K562 (cell line): ENCODE measurements around the gene PHF20. TPM values are rescaled to one million over a fixed set of nuclear protein-coding genes. Genes with fewer than 3 reads are reported as not detected.
A peak's percentile ranks its signal among the peaks of the same experiment; 100 is the strongest.

Source experiments
- CEBPG ChIP-seq, 3 experiments: fragments of 200-800 bp in 1 of 3; sonication (Bioruptor generic) in 1 of 3; sonication (generic) in 1 of 3; formaldehyde crosslinking in 1 of 3; IDR thresholded peaks in 2 of 3; conservative IDR thresholded peaks in 1 of 3; 2 replicates each; pipeline versions ENCODE4 v1.6.1 to v1.8.0; 2016 to 2022; ENCODE audit warnings: missing compliant biosample characterization in 2 of 3, missing genetic modification characterization in 2 of 3, mild to moderate bottlenecking in 1 of 3, missing genetic modification reagents in 1 of 3
- FOXA1 ChIP-seq: fragments of 450-650 bp; IDR thresholded peaks from 2 replicates; pipeline ENCODE4 v1.6.1; 2016; ENCODE audit warnings: mild to moderate bottlenecking, borderline replicate concordance
- MXI1 ChIP-seq: IDR thresholded peaks from 2 replicates; pipeline ENCODE4 v1.6.1; 2011; ENCODE audit warnings: low read depth, mild to moderate bottlenecking, improper control_type of control experiment, low read length
- NCOA1 ChIP-seq: fragments of 450-650 bp; IDR thresholded peaks from 2 replicates; pipeline ENCODE4 v1.6.1; 2016; ENCODE audit warnings: low read depth
- NCOA6 ChIP-seq: fragments of 450-650 bp; IDR thresholded peaks from 2 replicates; pipeline ENCODE4 v1.6.1; 2017; ENCODE audit warnings: mild to moderate bottlenecking
- NFE2 ChIP-seq: IDR thresholded peaks from 2 replicates; pipeline ENCODE4 v1.6.1; 2014; ENCODE audit warnings: antibody characterized with exemption, low read depth
- NONO ChIP-seq, 2 experiments: fragments of 200-400 bp in 1 of 2; fragments of 450-650 bp in 1 of 2; formaldehyde crosslinking in 1 of 2; IDR thresholded peaks; 2 replicates each; pipeline ENCODE4 v1.6.1; 2017; ENCODE audit warnings: low read depth in 2 of 2, mild to moderate bottlenecking in 2 of 2, moderate library complexity in 2 of 2, low read length in 1 of 2
- POLR2AphosphoS2 ChIP-seq: IDR thresholded peaks from 2 replicates; pipeline ENCODE4 v1.6.1; 2012; ENCODE audit warnings: low read length, improper control_type of control experiment
- RAD21 ChIP-seq, 2 experiments: fragments of 250-450 bp in 1 of 2; fragments of 450-650 bp in 1 of 2; sonication (Bioruptor Pico) in 1 of 2; formaldehyde crosslinking in 1 of 2; IDR thresholded peaks in 1 of 2; conservative IDR thresholded peaks in 1 of 2; 2 replicates each; pipeline versions ENCODE4 v1.4.0 to v1.8.0; 2020 to 2022; ENCODE audit warnings: mild to moderate bottlenecking in 2 of 2, moderate library complexity in 1 of 2
- STAG1 ChIP-seq: sonication (generic); formaldehyde crosslinking; IDR thresholded peaks from 2 replicates; pipeline ENCODE4 v1.5.0; 2020; ENCODE audit warnings: missing genetic modification reagents, borderline replicate concordance
- TCF3 ChIP-seq: sonication (generic); formaldehyde crosslinking; IDR thresholded peaks from 2 replicates; pipeline ENCODE4 v1.4.0; 2020; ENCODE audit warnings: mild to moderate bottlenecking, missing genetic modification reagents
- ZNF41 ChIP-seq: fragments of 250-450 bp; sonication (Bioruptor Pico); conservative IDR thresholded peaks from 2 replicates; pipeline ENCODE4 v1.4.0; 2020; ENCODE audit warnings: mild to moderate bottlenecking
- ZNF766 ChIP-seq: fragments of 200-800 bp; sonication (Bioruptor generic); conservative IDR thresholded peaks from 2 replicates; pipeline ENCODE4 v1.6.1; 2016; ENCODE audit warnings: missing genetic modification characterization, missing compliant biosample characterization
- polyA plus RNA-seq, 8 experiments: library from polyadenylated mRNA; depleted of rRNA in 4 of 8; stranded (reverse) in 5 of 8; unstranded in 3 of 8; fragments of >200 nt; fragmentation: Nextera tagmentation in 2 of 8; fragmentation: Illumina TruSeq in 1 of 8; extraction: Ambion mirVana in 2 of 8; extraction: Trizol in 1 of 8; gene quantifications; 2 replicates each; pipeline versions ENCODE4 v1.2.1 to v1.2.3, GENCODE V29; 2011 to 2014; ENCODE audit warnings: inconsistent platforms in 1 of 8, missing spikeins in 1 of 8
- total RNA-seq, 7 experiments: library from RNA; depleted of rRNA in 6 of 7; stranded (reverse); fragments of >200 nt in 6 of 7; fragmentation: Illumina TruSeq in 2 of 7; extraction: Trizol in 2 of 7; gene quantifications; 2 replicates each; pipeline versions ENCODE4 v1.2.1 to v1.2.3, GENCODE V29; 2011 to 2021; ENCODE audit warnings: low replicate concordance in 1 of 7
- TF ChIP-seq, protein P1 (sequence below): fragments of 250-450 bp; sonication (Bioruptor Pico); IDR thresholded peaks from 2 replicates; pipeline ENCODE4 v1.5.1; 2021; ENCODE audit warnings: mild to moderate bottlenecking
- TF ChIP-seq, protein P2 (sequence below), 2 experiments: fragments of 450-650 bp; conservative IDR thresholded peaks; 2 replicates each; pipeline ENCODE4 v1.6.1; 2017; ENCODE audit warnings: mild to moderate bottlenecking in 2 of 2, moderate library complexity in 2 of 2
- TF ChIP-seq, protein P3 (sequence below), 3 experiments: IDR thresholded peaks in 2 of 3; conservative IDR thresholded peaks in 1 of 3; 2 replicates each; pipeline ENCODE4 v1.5.1; 2011 to 2012; ENCODE audit warnings: low read length in 3 of 3, mild to moderate bottlenecking in 3 of 3, control low read depth in 2 of 3, improper control_type of control experiment in 1 of 3, inconsistent platforms in 1 of 3, low read depth in 1 of 3, mixed read lengths in 1 of 3, moderate library complexity in 1 of 3; ENCODE audit not compliant: insufficient read depth in 2 of 3

The PHF20 gene
- total and polyA plus RNA-seq, 9 of the 15 experiments (the other 6 are each of a cell fraction or from before 2014, with no cell fraction given), result 49.9 to 196 (median 70.7) TPM

DNA sequence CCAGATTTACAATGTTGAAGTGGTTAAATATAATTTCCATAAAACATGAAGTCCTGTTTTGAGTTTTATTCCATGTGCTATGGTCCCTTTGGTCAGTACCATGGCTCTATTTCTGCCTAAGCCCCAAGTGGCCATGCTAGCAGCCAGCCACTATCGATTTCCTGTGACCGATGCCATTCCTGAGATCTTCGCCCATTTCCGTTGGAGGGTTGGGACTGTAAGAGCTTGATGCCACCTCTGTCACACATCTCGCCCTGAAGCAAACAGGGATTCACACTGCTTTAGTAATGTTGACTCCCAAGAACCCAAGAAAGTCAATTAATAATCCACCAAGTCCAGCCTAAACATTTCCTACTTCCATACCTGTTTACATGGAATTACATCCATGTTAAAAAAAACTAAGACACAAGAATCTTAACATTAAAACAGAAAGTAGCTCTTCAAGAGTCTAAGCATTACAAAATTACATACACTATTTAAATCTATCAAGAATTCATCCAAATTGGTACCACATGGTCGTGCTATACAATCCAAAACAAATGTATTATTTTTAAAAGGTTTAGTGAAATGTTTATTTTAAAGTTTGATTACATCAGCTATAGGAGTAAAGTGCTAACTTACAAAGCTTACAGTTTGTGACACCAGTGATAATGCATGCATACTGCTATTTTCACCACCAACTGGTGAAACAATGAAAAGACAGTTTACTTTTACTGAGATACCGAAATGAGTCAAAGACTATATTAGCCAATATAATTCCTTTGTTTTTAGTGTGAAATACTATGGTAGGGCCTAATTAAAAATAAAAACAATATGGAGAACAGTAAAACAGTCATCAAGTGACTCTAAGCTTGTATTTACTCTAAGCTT is 32.3 kb upstream of the PHF20 start (continued):
- TF ChIP-seq CEBPG (CRISPR knock-in tag; IDR thresholded peaks at IDR 0.05) (0 out of 2 replicates have a peak, but pooled peaks have one; percentile 9), CEBPG (tag; conservative IDR thresholded peaks at IDR 0.05 in 1 of 2, IDR thresholded peaks at IDR 0.05 in 1 of 2) (0 out of 4 replicates have a peak, but pooled peaks of 1 of the 2 experiments have one; percentile 42), STAG1 (CRISPR knock-in tag) (no peak), ZNF41 (no peak), NCOA1 (no peak), TCF3 (no peak), RAD21 (CRISPR knock-in tag; conservative IDR thresholded peaks at IDR 0.05 in 1 of 2, IDR thresholded peaks at IDR 0.05 in 1 of 2) (peak; percentile 3 to 21; a peak in 1 of 4 replicates), FOXA1 (no peak), NCOA6 (no peak), NFE2 (no peak), NONO (IDR thresholded peaks at IDR 0.05; ENCODE audit: low read depth in 2 of 2, low read length in 1 of 2) (no peak), MXI1 (0 out of 2 replicates have a peak, but pooled peaks have one; percentile 18), ZNF766 (no peak), POLR2AphosphoS2 (peak; percentile 79; the same call in 1 of the 2 replicates)
- TF ChIP-seq, protein P1, sequence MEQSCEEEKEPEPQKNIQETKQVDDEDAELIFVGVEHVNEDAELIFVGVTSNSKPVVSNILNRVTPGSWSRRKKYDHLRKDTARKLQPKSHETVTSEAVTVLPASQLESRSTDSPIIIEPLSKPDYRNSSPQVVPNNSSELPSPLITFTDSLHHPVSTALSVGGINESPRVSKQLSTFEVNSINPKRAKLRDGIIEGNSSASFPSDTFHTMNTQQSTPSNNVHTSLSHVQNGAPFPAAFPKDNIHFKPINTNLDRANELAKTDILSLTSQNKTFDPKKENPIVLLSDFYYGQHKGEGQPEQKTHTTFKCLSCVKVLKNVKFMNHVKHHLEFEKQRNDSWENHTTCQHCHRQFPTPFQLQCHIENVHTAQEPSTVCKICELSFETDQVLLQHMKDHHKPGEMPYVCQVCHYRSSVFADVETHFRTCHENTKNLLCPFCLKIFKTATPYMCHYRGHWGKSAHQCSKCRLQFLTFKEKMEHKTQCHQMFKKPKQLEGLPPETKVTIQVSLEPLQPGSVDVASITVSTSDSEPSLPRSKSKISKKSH, result no peak
- TF ChIP-seq, protein P2, sequence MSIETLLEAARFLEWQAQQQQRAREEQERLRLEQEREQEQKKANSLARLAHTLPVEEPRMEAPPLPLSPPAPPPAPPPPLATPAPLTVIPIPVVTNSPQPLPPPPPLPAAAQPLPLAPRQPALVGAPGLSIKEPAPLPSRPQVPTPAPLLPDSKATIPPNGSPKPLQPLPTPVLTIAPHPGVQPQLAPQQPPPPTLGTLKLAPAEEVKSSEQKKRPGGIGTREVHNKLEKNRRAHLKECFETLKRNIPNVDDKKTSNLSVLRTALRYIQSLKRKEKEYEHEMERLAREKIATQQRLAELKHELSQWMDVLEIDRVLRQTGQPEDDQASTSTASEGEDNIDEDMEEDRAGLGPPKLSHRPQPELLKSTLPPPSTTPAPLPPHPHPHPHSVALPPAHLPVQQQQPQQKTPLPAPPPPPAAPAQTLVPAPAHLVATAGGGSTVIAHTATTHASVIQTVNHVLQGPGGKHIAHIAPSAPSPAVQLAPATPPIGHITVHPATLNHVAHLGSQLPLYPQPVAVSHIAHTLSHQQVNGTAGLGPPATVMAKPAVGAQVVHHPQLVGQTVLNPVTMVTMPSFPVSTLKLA (conservative IDR thresholded peaks at IDR 0.05), result peak in 1 of 2 experiments; percentile 15; a peak in 1 of 4 replicates
- TF ChIP-seq, protein P3, sequence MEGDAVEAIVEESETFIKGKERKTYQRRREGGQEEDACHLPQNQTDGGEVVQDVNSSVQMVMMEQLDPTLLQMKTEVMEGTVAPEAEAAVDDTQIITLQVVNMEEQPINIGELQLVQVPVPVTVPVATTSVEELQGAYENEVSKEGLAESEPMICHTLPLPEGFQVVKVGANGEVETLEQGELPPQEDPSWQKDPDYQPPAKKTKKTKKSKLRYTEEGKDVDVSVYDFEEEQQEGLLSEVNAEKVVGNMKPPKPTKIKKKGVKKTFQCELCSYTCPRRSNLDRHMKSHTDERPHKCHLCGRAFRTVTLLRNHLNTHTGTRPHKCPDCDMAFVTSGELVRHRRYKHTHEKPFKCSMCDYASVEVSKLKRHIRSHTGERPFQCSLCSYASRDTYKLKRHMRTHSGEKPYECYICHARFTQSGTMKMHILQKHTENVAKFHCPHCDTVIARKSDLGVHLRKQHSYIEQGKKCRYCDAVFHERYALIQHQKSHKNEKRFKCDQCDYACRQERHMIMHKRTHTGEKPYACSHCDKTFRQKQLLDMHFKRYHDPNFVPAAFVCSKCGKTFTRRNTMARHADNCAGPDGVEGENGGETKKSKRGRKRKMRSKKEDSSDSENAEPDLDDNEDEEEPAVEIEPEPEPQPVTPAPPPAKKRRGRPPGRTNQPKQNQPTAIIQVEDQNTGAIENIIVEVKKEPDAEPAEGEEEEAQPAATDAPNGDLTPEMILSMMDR (IDR thresholded peaks at IDR 0.05 in 2 of 3, conservative IDR thresholded peaks at IDR 0.05 in 1 of 3; ENCODE audit: insufficient read depth in 2 of 3, low read depth in 1 of 3, low read length in 3 of 3), result peak in 1 of 3 experiments; percentile 41; a peak in 2 of 6 replicates
